Limb (tissue), 2 donors: ENCODE results near the gene PDLIM3.
"Not testable (repeated sequence)": the region's sequence is repeated elsewhere in the genome, so short reads cannot be mapped to it uniquely, and the experiment has no call there.

Experiments
- DNase-seq, 2 donors: peaks; one replicate each; pipeline ENCODE4 v3.0.0-alpha.2; 2016; ENCODE audit errors: extremely low spot score in 2 of 2

The PDLIM3 gene

DNA sequence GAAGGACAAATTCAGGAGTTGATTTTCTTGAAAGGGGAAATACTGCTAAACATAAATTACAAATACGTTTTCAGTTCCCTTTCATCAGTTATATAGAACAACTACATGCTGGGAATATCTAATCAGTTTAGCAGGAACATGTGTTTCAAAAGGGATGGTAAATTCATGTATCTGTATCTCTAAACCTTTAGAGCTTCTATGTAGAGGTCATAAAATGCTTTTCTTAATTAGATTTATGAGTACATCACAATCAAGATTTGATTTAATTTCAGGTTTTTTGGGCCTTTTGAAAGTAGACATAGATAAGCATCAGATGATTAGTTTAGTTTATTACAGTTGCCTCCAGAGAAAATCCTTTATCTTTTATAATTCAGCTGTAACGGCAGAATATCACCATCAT, 12.9 kb downstream of the PDLIM3 start:
- no peak for DNase-seq

DNA sequence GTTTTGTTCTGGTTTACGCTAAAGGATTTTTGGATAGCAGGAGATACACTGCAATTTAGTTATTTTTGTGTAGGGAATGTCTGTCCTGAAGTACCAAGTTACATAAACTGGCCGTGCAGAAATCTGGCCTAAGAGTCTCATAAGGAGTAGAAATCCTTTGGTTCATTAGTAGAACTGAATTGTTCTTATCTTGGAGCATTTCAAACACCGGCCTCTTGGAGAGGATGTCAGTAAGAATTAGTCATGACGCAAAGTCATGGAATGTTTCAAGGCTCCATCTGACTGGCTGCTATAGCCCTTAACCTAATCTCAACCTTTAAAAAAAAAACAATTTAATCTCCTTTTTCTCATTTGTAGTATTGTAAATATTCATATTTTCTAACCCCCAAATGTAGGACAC, 15.2 kb downstream of the PDLIM3 start:
- DNase-seq: no peak

DNA sequence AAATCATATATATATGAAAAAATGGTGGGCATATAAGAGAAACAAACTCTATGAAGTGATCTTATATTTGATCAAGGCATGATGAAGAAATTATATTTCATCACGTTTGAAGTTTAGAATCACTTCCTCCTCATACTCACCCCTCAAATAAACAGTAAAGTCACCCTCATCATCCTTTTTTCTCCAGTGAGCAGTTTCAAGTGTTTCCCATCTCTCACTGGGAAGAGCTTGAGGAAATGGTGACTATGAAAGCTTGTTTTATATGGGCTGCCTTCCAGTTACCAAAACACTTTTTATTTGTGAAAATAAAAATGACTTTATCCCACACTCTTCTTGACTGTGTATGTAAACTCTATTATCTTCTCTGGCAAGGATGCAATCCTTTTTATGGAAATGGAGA, 16.8 kb downstream of the PDLIM3 start:
- DNase-seq: no peak

DNA sequence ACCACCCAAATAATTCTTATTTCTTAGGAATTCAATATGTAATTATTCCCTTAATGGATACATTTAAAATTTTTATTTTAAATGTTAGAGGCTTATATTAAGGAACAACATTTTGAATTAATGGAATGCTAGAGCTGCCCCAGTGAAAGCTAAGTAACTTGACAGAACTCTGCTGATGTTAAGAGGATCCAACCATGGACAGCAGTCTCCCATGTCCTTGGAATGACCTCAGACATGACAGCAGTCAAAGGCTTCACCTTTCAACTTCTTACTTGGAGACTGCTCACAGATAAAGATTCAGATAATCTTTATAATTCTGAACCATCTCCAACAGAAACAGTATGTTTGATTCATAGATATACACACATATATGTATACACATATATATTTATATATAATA, 17.2 kb downstream of the PDLIM3 start:
- DNase-seq: no peak

DNA sequence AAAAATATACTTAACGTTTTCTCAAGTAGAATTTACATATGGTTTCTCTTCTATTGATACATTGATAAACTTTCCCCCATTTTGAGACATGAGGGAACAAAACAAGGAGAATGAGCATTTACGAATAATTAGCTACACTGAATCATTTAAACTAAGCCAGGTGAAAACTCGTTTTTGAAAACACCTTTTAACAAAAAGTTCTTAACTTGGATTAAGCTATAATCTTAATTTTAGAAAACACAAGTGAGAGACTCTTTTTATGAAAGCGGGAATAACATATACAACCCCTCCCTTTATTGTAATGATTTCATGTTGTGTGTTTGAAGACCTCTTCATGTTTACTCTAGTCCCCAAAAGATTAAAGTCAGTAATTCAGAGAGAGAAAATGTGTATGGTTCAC, 20.1 kb downstream of the PDLIM3 start:
- DNase-seq: no peak

DNA sequence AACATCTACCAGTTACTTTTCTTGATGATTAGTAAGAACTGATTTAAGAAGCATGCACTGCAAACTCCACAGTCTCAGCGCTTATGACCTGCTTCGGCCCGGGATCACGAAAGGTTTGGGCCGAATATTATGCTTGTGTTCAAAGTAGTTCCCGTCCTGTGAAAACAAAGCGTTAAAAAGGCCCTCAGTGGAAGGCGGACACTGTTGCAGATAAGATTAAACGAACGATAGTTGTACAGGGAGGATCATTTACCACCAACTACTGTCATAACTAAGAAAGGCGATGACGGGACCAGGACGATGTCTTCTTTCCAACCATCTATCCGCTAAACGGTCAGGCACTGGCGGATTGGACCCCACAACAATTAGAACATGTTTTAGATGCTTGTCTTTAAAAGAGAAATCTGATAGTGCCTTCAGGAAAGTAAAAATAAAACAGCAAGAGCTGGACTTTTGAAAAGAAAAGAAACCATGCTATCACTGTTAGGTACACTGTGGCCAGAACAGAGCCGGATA, 21.1 kb downstream of the PDLIM3 start:
- DNase-seq: no peak

DNA sequence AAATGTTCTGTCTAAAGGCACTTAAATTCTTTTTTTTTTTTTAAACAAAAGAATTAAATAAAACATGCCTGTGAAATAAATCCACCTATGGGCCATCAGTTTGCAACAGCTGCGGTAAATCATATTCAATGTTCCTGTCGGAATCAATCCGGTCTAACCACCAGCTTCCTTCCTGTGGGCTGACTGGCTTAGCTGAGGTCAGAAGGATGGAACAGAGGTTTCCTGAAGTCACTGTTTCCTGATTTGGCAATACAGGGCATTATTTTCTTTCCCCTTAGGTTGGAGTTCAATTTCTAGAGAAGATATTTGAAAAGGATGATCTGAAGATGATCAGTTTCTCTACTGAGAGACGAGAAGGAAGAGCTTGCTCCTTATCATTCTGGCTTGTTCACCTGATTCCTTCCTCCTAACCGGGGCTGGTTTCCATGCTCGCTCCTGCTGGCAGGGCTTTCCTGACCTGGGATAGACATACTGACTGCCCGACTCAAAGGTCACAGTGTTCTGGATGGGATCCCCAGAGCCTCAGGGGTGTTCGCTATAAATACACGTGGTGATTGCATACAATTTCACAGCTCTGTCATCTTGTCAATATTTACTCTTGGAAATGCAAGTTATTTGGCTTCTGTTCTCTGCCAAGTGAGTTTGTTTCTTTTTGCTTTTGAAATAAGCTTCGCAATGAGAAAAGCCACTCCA, 21.7 kb downstream of the PDLIM3 start:
- no peak for DNase-seq

DNA sequence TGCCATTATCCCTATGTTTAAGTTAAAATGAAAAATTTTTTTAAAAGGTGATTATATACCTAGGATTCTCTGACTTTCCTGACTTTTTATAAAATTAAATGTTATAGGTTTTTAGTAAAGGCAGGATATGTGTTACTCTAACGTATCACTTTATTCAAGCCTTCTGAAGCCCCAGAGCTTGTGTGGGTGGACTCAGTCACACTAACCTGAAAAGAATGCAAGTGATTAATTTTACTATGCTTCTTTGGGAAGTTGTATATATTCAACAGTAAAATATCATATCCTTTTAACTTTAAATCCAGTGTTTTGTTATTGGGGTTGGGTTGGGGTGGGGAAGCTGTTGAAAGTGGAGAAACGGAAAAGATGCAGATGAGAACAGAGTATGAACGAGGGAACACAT, 22.8 kb downstream of the PDLIM3 start:
- DNase-seq: no peak

DNA sequence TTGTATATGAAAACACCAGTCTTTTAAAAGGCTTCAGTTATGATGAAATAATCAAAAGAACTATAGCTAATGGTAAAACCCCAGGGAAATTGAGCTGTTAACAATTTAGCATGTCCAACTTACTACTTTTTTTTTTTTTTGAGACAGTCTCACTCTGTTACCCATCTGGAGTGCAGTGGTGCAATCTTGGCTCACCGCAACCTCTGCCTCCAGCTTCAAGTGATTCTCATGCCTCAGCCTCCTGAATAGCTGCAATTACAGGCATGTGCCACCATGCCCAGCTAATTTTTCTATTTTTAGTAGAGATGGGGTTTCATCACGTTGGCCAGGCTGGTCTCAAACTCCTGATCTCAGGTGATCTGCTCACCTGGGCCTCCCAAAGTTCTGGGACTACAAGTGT, 24.1 kb downstream of the PDLIM3 start:
- not testable (repeated sequence) for DNase-seq

DNA sequence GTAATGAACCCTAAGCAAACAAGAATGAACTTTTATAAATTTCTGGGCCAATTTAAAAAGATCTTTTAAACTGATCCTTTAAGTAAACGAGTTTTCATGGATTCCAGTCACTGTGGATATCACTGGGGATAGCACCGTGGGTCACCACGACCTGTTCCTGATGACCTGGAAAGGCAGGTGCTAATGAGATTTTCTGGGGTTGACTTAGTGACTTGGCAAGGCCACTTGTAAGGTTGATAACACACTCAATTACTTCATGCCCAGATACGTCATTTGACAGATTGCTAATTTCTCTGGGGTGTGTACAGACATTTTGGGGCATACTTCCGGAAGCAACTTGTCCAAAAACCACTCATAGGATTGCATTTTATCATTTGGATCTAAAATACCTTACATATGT, 24.5 kb downstream of the PDLIM3 start:
- DNase-seq: no peak

DNA sequence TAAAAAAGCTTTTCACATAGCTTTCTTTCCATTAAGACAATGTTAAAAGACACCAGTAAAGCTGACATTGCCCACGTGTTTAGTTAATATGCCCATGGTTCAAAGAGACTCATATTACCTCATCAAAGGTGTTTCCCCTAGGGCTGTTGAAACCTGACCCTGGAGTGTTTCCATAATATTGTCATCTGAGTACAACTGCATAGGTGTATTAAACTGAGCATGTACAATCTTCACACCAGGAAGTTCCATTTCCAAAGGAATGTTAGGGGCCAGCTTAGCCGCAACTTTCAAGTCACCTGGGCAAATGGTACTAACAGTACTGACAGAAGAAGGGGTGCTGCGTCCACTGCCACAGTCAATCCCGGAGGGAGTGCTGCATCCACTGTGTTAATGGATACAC, 27.1 kb downstream of the PDLIM3 start:
- DNase-seq: no peak

DNA sequence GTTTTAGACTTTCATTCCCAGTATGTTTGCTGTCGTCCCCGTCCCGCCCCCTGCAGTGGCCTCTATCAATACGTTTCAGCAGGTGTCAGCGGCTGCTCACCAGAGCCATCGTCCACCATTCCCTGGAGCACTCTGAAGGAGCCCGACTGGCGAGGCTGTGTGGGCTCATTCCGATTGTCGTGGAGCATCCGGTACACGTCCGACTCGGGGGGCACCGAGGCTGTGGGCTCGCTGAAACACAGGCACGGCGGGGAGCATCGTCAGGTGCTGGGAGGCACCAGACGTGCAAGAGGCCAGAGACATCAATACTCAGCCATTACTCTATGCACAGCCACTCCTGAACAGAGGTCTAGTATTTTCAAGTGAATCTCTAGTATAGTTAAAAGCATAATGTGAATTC, 28.9 kb downstream of the PDLIM3 start:
- DNase-seq: no peak

DNA sequence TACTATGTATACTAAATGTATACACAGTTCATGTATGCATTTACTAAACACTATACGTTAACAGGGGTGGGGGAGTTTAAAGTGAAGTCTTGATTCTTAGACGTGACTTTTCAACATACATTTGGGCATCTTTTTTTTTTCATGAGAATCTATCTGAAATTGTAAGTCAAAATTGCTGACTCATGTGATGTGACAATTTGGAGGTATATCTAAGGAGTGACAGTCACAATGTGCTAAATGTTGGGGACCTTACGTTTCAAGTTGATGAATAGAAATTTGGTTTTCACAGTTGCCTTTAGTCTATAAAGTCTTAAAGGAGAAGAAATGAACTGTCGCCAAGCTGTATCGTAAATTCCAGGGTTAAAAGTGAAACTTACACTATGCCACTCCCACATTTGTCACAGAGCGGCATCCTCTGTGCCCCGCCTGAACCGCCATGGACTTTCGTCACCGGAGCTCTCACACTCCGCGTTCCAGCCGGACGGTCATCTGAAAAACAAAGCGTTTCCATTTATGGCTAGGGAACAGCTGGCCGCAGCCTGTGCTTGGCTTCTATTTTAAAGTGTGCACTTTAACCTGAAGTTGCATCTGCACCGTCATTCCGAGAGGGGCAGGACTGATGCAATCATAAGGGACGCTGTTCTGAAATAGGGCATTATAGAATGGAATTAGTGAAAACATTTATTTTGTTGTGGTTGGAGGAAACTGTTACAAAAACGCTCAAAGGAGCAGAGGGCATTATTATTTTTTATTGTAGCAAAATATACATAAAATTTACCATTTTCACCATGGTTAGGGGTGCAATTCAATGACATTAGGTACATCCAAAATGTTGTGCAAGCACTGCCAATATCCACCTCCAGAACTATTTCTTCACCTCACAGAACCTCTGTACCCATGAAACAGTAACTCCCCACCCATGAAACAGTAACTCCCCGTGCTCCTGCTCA, 30.9 kb downstream of the PDLIM3 start:
- peak; percentile 34 to 50 for DNase-seq

DNA sequence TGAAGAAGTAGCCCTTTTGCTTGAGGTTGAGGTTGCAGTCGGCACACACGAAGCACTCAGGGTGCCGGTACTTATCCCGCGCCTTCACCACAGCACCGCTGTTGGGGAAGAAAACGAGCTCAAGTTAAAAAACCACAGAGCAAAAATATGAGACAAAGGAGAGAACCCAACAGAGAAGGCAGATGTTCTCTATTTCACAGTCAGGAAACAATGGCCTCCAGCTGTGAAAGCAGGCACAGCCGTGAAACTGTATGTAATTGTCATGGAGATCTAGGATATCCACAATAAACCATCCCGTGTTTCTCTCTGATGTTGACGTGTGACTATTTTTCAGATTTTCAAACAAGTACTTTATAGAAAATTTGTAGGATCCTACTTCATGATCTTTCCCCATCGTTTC, 32.9 kb downstream of the PDLIM3 start:
- no peak for DNase-seq

DNA sequence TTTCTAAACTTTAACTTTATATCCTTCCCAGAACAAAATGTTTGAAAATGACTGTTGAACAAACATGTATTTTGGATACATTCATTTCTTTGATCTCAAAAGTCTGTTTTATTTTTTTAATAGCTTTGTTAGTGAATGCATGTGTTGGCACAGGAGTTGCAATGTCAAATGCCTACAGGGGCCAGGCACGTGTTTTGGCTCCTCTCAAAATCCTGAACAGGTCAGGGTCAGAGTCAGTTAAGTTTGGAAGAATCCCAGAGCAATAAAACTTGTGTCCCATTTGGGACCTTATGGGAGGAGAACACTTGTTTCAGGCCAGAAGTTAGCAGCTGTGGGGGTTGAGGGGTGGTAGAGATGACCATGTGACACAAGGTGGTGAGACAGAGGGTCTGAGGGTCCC, 34.7 kb downstream of the PDLIM3 start:
- no peak for DNase-seq

DNA sequence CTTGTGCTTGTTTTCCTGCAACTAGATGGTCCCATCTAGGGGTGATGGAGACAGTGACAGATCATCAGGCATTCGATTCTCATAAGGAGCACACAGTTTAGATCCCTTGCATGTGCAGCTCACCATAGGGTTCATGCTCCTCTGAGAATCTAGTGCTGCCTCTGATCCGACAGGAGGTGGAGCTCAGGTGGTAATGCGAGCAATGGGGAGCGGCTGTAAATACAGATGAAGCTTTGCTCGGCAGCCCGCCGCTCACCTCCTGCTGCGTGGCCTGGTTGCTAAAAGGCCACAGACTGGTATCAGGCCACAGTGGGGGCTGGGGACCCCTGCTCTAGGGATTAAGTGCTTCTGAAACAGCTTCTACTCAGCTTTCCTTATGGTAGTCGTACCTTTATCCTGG, 35.3 kb downstream of the PDLIM3 start:
- DNase-seq: no peak

DNA sequence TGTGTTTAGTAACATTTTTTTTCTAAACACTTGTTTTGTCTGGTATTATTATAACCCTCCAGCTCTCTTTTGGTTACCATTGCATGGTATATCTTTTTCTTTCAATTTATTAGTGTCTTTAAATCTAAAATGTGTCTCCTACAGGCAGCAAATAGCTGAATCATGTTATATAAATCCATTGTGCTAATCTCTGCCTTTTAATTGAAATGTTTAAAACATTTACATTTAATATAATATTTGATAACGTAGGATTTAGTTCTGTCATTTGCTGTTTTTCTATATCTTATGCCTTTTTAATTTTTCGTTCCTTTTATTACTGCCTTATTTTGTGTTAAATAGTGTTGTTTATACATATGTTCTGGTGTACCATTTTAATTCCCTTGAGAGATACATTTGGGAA, 46.7 kb downstream of the PDLIM3 start:
- DNase-seq: no peak

DNA sequence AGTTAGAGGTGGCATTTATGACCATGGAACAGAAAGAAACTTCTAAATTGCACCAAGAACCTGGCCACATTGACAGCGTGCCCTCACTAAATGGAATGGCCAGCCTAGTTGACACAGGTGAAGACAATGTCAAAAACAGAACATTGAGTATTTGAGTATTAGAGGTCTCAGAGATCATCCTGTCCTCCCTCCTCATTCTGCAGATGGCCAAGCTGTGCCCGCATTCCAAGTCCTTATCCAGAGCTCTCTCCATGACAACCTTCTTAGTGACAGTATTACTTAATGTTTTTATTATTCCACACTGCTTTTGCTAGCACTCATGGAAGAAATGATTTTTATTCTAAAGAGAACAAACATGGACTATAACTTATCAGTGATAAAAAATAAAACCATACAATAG, 53.9 kb downstream of the PDLIM3 start:
- no peak for DNase-seq

DNA sequence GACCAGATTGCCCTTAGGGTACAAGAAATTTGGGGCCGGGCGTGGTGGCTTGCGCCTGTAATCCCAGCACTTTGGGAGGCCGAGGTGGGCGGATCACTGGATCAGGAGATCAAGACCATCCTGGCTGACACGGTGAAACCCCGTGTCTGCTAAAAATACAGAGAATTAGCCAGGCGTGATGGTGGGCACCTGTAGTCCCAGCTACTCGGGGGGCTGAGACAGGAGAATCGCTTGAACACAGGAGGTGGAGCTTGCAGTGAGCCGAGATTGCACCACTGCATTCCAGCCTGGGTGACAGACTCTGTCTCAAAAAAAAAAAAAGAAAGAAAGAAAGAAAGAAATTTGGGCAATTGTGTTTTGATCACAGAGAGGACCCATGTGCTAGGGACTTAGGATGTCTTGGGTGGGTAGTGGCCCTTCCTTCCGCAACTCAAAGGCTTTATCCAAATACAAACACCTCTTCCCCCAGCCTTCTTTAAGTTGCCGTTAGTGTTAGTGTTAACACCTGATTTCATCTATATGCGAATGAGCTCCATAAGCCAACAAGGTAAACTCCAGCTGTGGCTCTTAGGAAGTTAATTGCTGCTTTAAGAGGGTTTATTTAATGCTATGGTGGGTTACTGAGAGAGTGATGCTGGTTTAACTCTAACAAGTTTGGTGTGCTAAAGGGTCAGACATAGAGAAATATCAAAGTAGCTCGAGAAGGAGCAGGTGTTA, 55.1 kb downstream of the PDLIM3 start:
- no peak for DNase-seq

DNA sequence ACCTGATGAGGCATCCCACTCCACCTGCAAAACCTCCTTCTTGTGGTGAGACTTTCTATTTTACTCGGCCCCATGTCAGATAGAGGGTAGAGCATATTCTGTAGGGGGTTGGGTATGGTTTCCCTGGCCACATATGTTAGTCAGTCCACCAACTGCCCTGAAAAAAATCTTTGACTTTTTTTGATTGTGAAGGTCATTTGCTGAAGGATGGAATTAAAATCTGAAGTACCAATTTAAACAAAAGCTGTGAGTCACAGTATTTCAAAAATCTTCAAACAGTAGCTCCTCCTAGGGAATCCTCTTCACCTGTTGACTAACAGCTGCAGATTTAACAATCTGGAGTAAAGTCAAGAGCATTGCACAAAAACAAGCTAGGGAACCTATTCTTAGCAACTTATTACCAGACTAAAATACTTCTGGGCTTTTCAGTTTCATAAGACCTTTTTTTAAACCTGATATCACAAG, 55.8 kb downstream of the PDLIM3 start:
- DNase-seq: no peak

DNA sequence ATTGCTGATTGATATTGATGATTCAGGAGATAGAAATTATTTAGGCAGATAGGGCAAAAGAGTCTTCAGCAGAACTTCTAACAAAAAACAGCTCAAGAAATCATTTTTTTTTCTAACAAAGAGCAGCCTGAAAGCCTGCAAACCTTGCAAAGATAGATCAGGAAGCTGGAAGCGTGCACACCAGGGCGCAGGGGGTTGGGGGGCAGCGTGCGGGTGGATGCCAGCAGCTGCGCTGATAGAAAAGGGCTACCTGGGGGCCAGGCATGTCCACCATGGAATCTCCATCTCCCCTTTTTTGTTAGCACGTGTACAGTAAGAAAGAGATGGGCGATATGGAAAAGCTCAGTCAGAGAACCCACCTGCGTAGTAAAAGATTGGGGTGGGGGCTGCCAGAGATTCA, 62.1 kb downstream of the PDLIM3 start:
- no peak for DNase-seq

DNA sequence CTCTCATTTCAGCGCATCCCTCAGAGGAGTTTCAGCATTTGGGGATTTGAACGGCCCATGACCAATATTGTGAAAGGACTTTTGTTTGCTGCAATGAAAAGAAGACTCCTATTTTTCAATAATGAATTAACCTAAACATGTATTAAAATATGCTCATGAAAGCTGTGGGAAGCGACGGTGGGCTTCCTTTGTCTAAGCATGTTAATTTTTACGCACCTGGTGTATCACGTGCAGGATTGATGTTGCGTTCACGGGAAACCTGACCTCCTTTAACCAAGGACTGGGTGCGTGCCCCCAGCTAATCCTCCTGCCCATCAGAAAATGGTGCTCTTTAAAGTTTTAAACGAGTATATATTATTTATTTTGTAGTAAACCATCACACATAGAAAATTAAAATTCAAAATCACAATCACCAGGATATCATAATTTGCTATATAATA, 63.2 kb downstream of the PDLIM3 start:
- no peak for DNase-seq
